ENCODE measurements around the gene ARHGAP44. TPM values are rescaled to one million over a fixed set of nuclear protein-coding genes. Genes with fewer than 3 reads are reported as not detected.

ARHGAP44 gene
- total RNA-seq, 1 donor from 2014 or later = 8.7 TPM

- Histone ChIP-seq H3K9ac (no peak overlapping the region), H3K27me3 (no peaks in the 10 kb centered on the region), H3K36me3 (no peaks in the 10 kb centered on the region), H3K79me2 (ENCODE audit: low read depth) (no peaks in the 10 kb centered on the region), H2AFZ (replicated peaks) (peak overlapping the region; percentile 54), H3K9me3 (ENCODE audit: low read depth) (no peaks in the 10 kb centered on the region), H3K4me1 (peaks cover 11% of the 10 kb centered on the region), H4K20me1 (ENCODE audit: low read depth) (no peaks in the 10 kb centered on the region), H3K4me3 (no peak overlapping the region), H3K4me2 (no peak overlapping the region), H3K27ac (no peak overlapping the region), H3F3A (ENCODE audit: low read depth) (peaks cover 18% of the 10 kb centered on the region)
- H3K27ac Mint-ChIP-seq = no peak overlapping the region
- no peaks in the 10 kb centered on the region for H3K36me3 Mint-ChIP-seq
- peak overlapping the region; percentile 64 for H3K4me3 Mint-ChIP-seq
- TF ChIP-seq, protein P1, sequence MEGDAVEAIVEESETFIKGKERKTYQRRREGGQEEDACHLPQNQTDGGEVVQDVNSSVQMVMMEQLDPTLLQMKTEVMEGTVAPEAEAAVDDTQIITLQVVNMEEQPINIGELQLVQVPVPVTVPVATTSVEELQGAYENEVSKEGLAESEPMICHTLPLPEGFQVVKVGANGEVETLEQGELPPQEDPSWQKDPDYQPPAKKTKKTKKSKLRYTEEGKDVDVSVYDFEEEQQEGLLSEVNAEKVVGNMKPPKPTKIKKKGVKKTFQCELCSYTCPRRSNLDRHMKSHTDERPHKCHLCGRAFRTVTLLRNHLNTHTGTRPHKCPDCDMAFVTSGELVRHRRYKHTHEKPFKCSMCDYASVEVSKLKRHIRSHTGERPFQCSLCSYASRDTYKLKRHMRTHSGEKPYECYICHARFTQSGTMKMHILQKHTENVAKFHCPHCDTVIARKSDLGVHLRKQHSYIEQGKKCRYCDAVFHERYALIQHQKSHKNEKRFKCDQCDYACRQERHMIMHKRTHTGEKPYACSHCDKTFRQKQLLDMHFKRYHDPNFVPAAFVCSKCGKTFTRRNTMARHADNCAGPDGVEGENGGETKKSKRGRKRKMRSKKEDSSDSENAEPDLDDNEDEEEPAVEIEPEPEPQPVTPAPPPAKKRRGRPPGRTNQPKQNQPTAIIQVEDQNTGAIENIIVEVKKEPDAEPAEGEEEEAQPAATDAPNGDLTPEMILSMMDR (IDR thresholded peaks at IDR 0.05) = peak; percentile 78
- TF ChIP-seq EZH2 (IDR thresholded peaks at IDR 0.05) = no peak
- peaks cover 2% of the 10 kb centered on the region for H3K27me3 Mint-ChIP-seq (ENCODE audit: insufficient read depth, low read depth)
- H3K9me3 Mint-ChIP-seq = peaks cover 15% of the 10 kb centered on the region
- peak; percentile 66 for DNase-seq (ENCODE audit: low spot score)
- H3K4me1 Mint-ChIP-seq = peaks cover 9% of the 10 kb centered on the region
Observed at GRCh38 chr17:13031718-13032350, 242.5 kb downstream of the ARHGAP44 start.

GRCh38 chr17:13035420-13035819 lies 246.1 kb downstream of the ARHGAP44 start:
- Mint-ChIP-seq H3K9me3 (peaks cover 25% of the 10 kb centered on the region), H3K27me3 (ENCODE audit: insufficient read depth, low read depth) (peaks cover 4% of the 10 kb centered on the region), H3K27ac (no peak overlapping the region), H3K4me3 (no peak overlapping the region), H3K36me3 (no peaks in the 10 kb centered on the region), H3K4me1 (peaks cover 4% of the 10 kb centered on the region)
- Histone ChIP-seq H4K20me1 (ENCODE audit: low read depth) (no peaks in the 10 kb centered on the region), H3K9me3 (ENCODE audit: low read depth) (no peaks in the 10 kb centered on the region), H3K9ac (no peak overlapping the region), H3K27me3 (no peaks in the 10 kb centered on the region), H3K36me3 (no peaks in the 10 kb centered on the region), H2AFZ (replicated peaks) (no peak overlapping the region), H3K4me3 (no peak overlapping the region), H3K4me1 (no peaks in the 10 kb centered on the region), H3K27ac (no peak overlapping the region), H3K4me2 (no peak overlapping the region), H3F3A (ENCODE audit: low read depth) (no peaks in the 10 kb centered on the region), H3K79me2 (ENCODE audit: low read depth) (no peaks in the 10 kb centered on the region)
- TF ChIP-seq EZH2phosphoT487 (IDR thresholded peaks at IDR 0.05) (no peak), EZH2 (IDR thresholded peaks at IDR 0.05) (no peak)
- TF ChIP-seq, protein P1 (IDR thresholded peaks at IDR 0.05) = no peak
- no peak for DNase-seq (ENCODE audit: low spot score)

DNA sequence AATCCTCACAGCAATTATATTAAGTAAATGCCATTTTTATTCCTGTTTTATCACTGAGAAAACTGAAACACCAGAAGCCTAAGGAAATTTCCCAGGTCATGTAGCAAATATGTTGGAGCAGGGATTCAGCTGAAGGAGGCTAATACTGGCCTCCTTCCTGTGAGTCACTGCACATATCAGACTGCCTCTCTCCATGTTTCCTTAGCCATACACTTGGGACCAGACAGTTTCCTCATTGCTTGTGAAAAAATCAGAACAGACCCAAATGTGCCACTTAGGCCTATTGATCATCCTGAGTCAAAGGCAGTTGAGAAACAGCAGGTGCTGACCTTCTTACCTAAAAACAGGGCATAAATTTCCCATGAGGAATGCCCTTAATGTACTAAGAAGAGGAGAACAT lies 247.5 kb downstream of the ARHGAP44 start:
- Mint-ChIP-seq H3K4me1 (peaks cover 2% of the 10 kb centered on the region), H3K4me3 (no peak overlapping the region), H3K9me3 (peaks cover 25% of the 10 kb centered on the region), H3K27ac (no peak overlapping the region), H3K36me3 (no peaks in the 10 kb centered on the region), H3K27me3 (ENCODE audit: insufficient read depth, low read depth) (peaks cover 4% of the 10 kb centered on the region)
- Histone ChIP-seq H3F3A (ENCODE audit: low read depth) (no peaks in the 10 kb centered on the region), H4K20me1 (ENCODE audit: low read depth) (no peaks in the 10 kb centered on the region), H3K9ac (no peak overlapping the region), H3K79me2 (ENCODE audit: low read depth) (no peaks in the 10 kb centered on the region), H3K27me3 (no peaks in the 10 kb centered on the region), H2AFZ (replicated peaks) (no peak overlapping the region), H3K4me2 (no peak overlapping the region), H3K9me3 (ENCODE audit: low read depth) (no peaks in the 10 kb centered on the region), H3K27ac (no peak overlapping the region), H3K4me1 (no peaks in the 10 kb centered on the region), H3K4me3 (no peak overlapping the region), H3K36me3 (no peaks in the 10 kb centered on the region)
- TF ChIP-seq EZH2 (IDR thresholded peaks at IDR 0.05) (no peak), EZH2phosphoT487 (IDR thresholded peaks at IDR 0.05) (no peak)
- TF ChIP-seq, protein P1 (IDR thresholded peaks at IDR 0.05) = no peak
- DNase-seq (ENCODE audit: low spot score) = no peak
